NB4 (cell line): ENCODE results near the gene BACH2.

Experiments used
- CTCF ChIP-seq: IDR thresholded peaks from one replicate; pipeline ENCODE4 v1.5.1; 2012; ENCODE audit warnings: low read depth, low read length
- POLR2A ChIP-seq: IDR thresholded peaks from 2 replicates; pipeline ENCODE4 v1.6.1; 2011; ENCODE audit warnings: mild to moderate bottlenecking; ENCODE audit not compliant: insufficient read length; ENCODE audit errors: extremely low read depth

- no peak for TF ChIP-seq CTCF
- no peak for TF ChIP-seq POLR2A
Measured at GRCh38 chr6:90226257-90226656, 70.4 kb downstream of the BACH2 start.
